Skeletal muscle satellite cell (primary cell): ENCODE results near the gene CD55.

ENCODE experiments used
- H3K27me3 ChIP-seq: 2 replicates; pipeline ENCODE4 v1.7.0; 2013; ENCODE audit warnings: low read length; ENCODE audit not compliant: control insufficient read depth, insufficient read depth
- H3K36me3 ChIP-seq: 2 replicates; pipeline ENCODE4 v1.7.0; 2013; ENCODE audit warnings: mild to moderate bottlenecking, control low read depth, low read length; ENCODE audit not compliant: insufficient read depth
- H3K4me1 ChIP-seq: 2 replicates; pipeline ENCODE4 v1.7.0; 2013; ENCODE audit warnings: low read length; ENCODE audit not compliant: control insufficient read depth, insufficient read depth
- H3K4me2 ChIP-seq: 2 replicates; pipeline ENCODE4 v1.7.0; 2013; ENCODE audit warnings: mild to moderate bottlenecking, low read length
- H3K4me3 ChIP-seq: 2 replicates; pipeline ENCODE4 v1.7.0; 2013; ENCODE audit warnings: low read length
- H3K9ac ChIP-seq: 2 replicates; pipeline ENCODE4 v1.7.0; 2013; ENCODE audit warnings: mild to moderate bottlenecking, low read depth, low read length, moderate library complexity
- H3K9me3 ChIP-seq: replicated peaks from 2 replicates; pipeline ENCODE4 v1.7.0; 2013; ENCODE audit warnings: mild to moderate bottlenecking, control low read depth, low read length

Gene CD55

DNA sequence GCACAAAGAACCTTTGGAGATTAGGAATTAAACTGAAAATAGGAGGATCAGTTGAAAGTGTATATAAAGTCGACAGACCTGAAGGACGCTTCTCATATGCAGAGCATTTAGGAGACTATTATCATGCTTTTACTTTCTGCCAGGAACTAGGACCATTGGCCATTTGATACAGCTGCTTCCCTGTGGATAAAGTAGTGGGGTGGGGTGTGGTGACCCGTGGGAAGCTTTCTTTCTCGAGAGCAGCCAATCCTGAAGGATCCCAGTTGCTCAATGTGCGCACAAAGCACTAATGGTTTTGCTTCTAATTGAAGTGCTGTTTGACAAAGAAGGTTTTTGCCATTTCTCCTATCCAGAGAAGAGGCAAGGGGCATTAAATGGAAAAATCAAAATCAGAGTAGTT lies 14.9 kb upstream of the CD55 start:
- Histone ChIP-seq H3K36me3 (no peaks in the 10 kb centered on the region), H3K9ac (no peak overlapping the region), H3K4me3 (no peak overlapping the region), H3K27me3 (no peaks in the 10 kb centered on the region), H3K4me2 (no peak overlapping the region), H3K4me1 (peaks cover 24% of the 10 kb centered on the region), H3K9me3 (no peaks in the 10 kb centered on the region)

DNA sequence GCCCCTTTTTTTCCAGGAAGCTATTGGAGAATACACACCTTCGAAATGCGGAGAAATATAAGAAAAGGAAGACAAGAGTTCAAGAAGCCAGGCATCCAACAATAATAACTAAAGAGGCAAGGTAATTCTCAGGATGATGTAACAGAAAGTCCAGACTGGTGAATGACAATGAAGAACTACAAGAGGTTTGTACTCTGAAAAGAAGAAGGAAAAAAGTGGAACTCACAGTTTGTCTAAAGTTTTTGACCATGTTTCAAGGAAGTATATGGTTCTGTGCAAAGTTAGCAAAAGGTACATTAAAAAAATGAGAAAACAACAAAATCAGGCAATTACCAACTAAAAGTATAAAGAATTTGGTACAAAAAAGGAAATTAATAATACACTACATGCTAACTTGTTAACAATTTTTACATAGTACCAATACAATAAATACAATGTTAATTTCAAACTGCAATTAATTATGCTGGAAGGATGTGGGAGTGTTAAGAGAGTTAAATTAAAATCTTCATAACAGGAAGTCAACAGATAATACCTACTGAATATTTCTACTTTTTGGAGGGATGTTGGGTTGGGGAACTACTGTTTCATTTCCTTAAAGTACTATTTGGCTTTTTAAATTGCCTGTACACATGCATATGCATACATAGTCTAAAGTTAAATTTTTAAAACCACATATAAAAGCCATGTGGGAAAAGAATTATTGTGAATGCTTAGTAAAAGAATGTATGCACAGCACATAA lies 12.9 kb upstream of the CD55 start:
- Histone ChIP-seq H3K27me3 (no peaks in the 10 kb centered on the region), H3K4me1 (peaks cover 24% of the 10 kb centered on the region), H3K9ac (no peak overlapping the region), H3K4me3 (no peak overlapping the region), H3K9me3 (no peaks in the 10 kb centered on the region), H3K4me2 (no peak overlapping the region), H3K36me3 (no peaks in the 10 kb centered on the region)

- Histone ChIP-seq H3K4me3 (peak overlapping the region; percentile 25), H3K9ac (peak overlapping the region; percentile 22), H3K27me3 (no peaks in the 10 kb centered on the region), H3K4me2 (peak overlapping the region; percentile 67), H3K4me1 (peaks cover 23% of the 10 kb centered on the region), H3K9me3 (no peaks in the 10 kb centered on the region), H3K36me3 (no peaks in the 10 kb centered on the region)
These were observed 11.7 kb upstream of the CD55 start for GRCh38 chr1:207309745-207310273.

- no peak overlapping the region for H3K4me2 ChIP-seq
- H3K9ac ChIP-seq = no peak overlapping the region
- peaks cover 17% of the 10 kb centered on the region for H3K4me1 ChIP-seq
- H3K27me3 ChIP-seq = no peaks in the 10 kb centered on the region
- H3K36me3 ChIP-seq = no peaks in the 10 kb centered on the region
- H3K4me3 ChIP-seq = no peak overlapping the region
- H3K9me3 ChIP-seq = no peaks in the 10 kb centered on the region
These were observed 9.4 kb upstream of the CD55 start for GRCh38 chr1:207311888-207312603.

- Histone ChIP-seq H3K4me2 (no peak overlapping the region), H3K9me3 (no peaks in the 10 kb centered on the region), H3K4me1 (peaks cover 17% of the 10 kb centered on the region), H3K4me3 (no peak overlapping the region), H3K27me3 (no peaks in the 10 kb centered on the region), H3K9ac (no peak overlapping the region), H3K36me3 (no peaks in the 10 kb centered on the region)
These were observed 8.9 kb upstream of the CD55 start for GRCh38 chr1:207312604-207312920.

DNA sequence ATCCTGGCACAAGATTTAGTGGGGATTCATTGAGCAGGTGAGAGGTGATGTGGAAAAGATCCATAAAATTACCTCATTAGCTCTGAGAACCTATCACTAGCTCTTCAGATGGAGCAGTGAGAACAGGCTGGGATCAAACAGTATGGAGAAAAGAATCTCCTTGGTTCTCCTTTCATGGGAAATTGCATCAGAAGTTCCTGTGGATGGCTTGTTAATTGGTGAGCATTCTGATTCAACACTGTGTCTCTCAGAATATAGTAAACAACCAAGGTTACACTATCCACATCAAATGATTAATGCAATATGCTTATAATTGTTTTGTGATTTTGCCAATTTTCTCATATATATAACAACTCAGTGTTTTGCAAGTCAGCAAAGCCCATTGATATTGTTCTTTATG lies 8.3 kb upstream of the CD55 start:
- no peak overlapping the region for H3K4me3 ChIP-seq
- H3K4me1 ChIP-seq = peaks cover 17% of the 10 kb centered on the region

DNA sequence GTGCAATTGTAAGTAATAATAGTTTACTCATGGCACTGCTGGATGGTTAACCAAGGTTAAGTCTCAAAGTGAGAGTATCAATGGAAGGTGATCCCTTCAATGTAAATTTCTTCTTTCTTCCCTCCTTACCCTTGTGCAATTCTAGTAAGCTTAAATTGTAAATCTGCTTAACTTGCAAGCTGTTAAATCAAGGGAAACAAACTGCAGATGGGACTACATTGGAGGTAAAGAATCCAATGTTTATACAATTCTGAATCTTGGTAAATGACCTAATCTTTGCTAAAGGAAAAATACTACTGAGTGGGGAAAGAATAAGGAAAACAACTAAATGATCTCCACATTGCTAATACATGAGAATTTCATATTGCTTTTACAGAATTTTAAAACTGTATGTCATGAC lies 6.7 kb upstream of the CD55 start:
- H3K4me3 ChIP-seq = no peak overlapping the region
- H3K27me3 ChIP-seq = no peaks in the 10 kb centered on the region
- H3K4me1 ChIP-seq = peaks cover 10% of the 10 kb centered on the region
- H3K9me3 ChIP-seq = no peaks in the 10 kb centered on the region
- H3K36me3 ChIP-seq = no peaks in the 10 kb centered on the region
- no peak overlapping the region for H3K9ac ChIP-seq
- no peak overlapping the region for H3K4me2 ChIP-seq

More for the DNA sequence above, 8.3 kb upstream of the CD55 start:
- Histone ChIP-seq H3K4me2 (no peak overlapping the region), H3K36me3 (no peaks in the 10 kb centered on the region), H3K9me3 (no peaks in the 10 kb centered on the region), H3K27me3 (no peaks in the 10 kb centered on the region), H3K9ac (no peak overlapping the region)

GRCh38 chr1:207315435-207315834 lies 6.0 kb upstream of the CD55 start:
- Histone ChIP-seq H3K9ac (no peak overlapping the region), H3K4me2 (no peak overlapping the region), H3K27me3 (no peaks in the 10 kb centered on the region), H3K4me3 (no peak overlapping the region), H3K36me3 (no peaks in the 10 kb centered on the region), H3K9me3 (no peaks in the 10 kb centered on the region), H3K4me1 (peaks cover 4% of the 10 kb centered on the region)

GRCh38 chr1:207316141-207316540 lies 5.3 kb upstream of the CD55 start:
- H3K4me1 ChIP-seq = peaks cover 8% of the 10 kb centered on the region
- no peak overlapping the region for H3K9ac ChIP-seq
- H3K9me3 ChIP-seq = no peaks in the 10 kb centered on the region
- no peaks in the 10 kb centered on the region for H3K36me3 ChIP-seq
- no peaks in the 10 kb centered on the region for H3K27me3 ChIP-seq
- H3K4me3 ChIP-seq = no peak overlapping the region
- H3K4me2 ChIP-seq = no peak overlapping the region

DNA sequence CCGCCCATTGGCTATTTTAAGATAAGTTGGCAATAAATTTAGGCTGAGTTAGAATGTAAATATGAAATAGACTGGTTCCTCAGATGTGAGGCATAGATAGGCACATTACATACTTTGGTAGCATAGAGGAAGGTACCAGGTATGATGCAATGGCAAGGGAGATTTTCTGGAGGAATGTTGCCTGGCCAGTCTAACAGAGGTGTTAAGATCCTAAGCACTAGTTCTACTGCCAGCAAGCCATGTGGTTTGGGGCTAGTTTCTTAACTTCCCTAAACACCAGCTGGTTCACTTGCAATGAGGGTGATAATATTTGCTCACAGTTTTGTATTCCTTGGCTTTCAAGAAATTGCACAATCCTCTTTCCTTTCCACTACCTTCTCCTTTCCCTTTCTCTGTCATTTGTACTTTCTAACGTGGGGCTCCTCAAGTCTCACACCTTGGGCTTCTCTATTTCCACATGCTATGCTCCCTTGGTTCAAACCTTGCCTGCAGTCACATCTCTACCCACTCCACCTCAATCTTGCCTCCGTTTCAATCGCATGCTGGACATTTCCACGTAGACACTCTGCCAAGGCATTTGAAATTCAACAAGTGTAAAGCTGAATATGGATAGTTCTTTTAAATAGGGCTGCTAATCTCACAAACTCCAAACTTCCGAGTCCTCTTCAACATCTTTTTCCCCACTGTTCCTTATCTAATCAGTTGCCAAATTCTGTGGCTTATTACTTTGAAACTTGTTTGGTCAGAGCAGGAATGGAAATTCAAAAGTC lies 4.7 kb upstream of the CD55 start:
- H3K9me3 ChIP-seq = no peaks in the 10 kb centered on the region
- no peak overlapping the region for H3K4me2 ChIP-seq
- H3K4me3 ChIP-seq = no peak overlapping the region
- H3K9ac ChIP-seq = no peak overlapping the region
- no peaks in the 10 kb centered on the region for H3K27me3 ChIP-seq
- no peaks in the 10 kb centered on the region for H3K36me3 ChIP-seq
- peaks cover 5% of the 10 kb centered on the region for H3K4me1 ChIP-seq

DNA sequence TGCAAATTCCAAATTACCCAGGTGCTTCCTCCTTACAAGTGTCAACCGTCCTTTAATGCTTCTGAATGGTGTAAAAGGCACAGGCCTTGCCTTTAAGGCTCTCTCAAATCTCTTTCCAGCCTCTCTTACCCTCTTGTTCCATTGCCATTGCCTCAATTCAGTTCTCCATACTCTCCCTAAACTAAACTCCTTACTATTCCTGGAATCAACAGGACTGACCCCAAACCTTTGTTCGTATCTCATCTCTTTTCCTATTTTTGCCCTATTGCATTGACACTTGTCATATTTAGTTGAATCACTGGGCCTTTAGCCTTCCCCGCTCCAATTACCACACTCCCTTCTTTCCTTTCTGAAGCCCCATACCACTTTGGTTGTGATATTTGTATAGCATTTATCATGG lies 3.9 kb upstream of the CD55 start:
- H3K4me1 ChIP-seq = peaks cover 5% of the 10 kb centered on the region
- no peaks in the 10 kb centered on the region for H3K9me3 ChIP-seq
- no peak overlapping the region for H3K4me3 ChIP-seq
- no peak overlapping the region for H3K9ac ChIP-seq
- no peaks in the 10 kb centered on the region for H3K27me3 ChIP-seq
- H3K36me3 ChIP-seq = no peaks in the 10 kb centered on the region
- no peak overlapping the region for H3K4me2 ChIP-seq
